ENCODE results near the gene KLF11. TPM values are rescaled to one million over a fixed set of nuclear protein-coding genes. Genes with fewer than 3 reads are reported as not detected.

Gene KLF11
- polyA plus RNA-seq, 1 of the 3 experiments (the other 2 are of a cell fraction) = 9.5 TPM

- DNase-seq = no peak
- WGBS (ENCODE audit: low lambda C conversion rate) = 22% methylated on average over 5 of the region's 5 CpGs
These were observed 39.7 kb downstream of the KLF11 start for GRCh38 chr2:10083046-10083445.

GRCh38 chr2:10083692-10084211 lies 40.4 kb downstream of the KLF11 start:
- H3K27me3 ChIP-seq (ENCODE audit: insufficient read depth) = peaks cover 31% of the 10 kb centered on the region

More at GRCh38 chr2:10083046-10083445, 39.7 kb downstream of the KLF11 start:
- no peaks in the 10 kb centered on the region; a peak in 1 of 4 replicates for H3K4me1 ChIP-seq (ENCODE audit: control insufficient read depth in 1 of 2, insufficient read depth in 2 of 2, low read depth in 1 of 2, low read length in 1 of 2)
- no peaks in the 10 kb centered on the region for H4K20me1 ChIP-seq (ENCODE audit: insufficient read depth)
- H3K4me3 ChIP-seq (ENCODE audit: low read depth in 2 of 2, low read length in 1 of 2) = no peak overlapping the region
- H3K79me2 ChIP-seq (ENCODE audit: insufficient read depth) = no peaks in the 10 kb centered on the region
- H3K36me3 ChIP-seq (replicated peaks in 1 of 2; ENCODE audit: control insufficient read depth in 1 of 2, insufficient read depth in 2 of 2, low read length in 1 of 2) = no peaks in the 10 kb centered on the region
- peaks cover 36% of the 10 kb centered on the region for H3K27me3 ChIP-seq (ENCODE audit: insufficient read depth)
- no peaks in the 10 kb centered on the region for H3K9me3 ChIP-seq
- H3K4me2 ChIP-seq = peak overlapping the region; percentile 32; the same call in 1 of the 2 replicates
- no peak overlapping the region for H3K27ac ChIP-seq (ENCODE audit: low read depth in 2 of 2, low read length in 1 of 2)
- POLR2A ChIA-PET = no interaction called here
- H3K9ac ChIP-seq = no peak overlapping the region
- no peak overlapping the region for H2AFZ ChIP-seq (ENCODE audit: low read depth)
- TF ChIP-seq TCF12 (IDR thresholded peaks at IDR 0.05) (peak; percentile 57), TAF1 (IDR thresholded peaks at IDR 0.05; ENCODE audit: borderline replicate concordance, low read depth, low read length) (no peak), EZH2phosphoT487 (IDR thresholded peaks at IDR 0.05; ENCODE audit: borderline replicate concordance, low read depth) (no peak), USF1 (IDR thresholded peaks at IDR 0.05; ENCODE audit: borderline replicate concordance, low read depth) (peak; percentile 35; the same call in 1 of the 2 replicates), PBX3 (IDR thresholded peaks at IDR 0.05) (0 out of 2 replicates have a peak, but pooled peaks have one; percentile 28), YY1 (IDR thresholded peaks at IDR 0.05; ENCODE audit: low read depth) (no peak)
- CTCF ChIA-PET = interaction anchor here (0.8 to 36.2 kb wide), 8 partner anchors 6 to 353 kb away, joined by 3 to 946 read pairs (median 7); partner anchors contain the start of gene CYS1
- no peaks in the 10 kb centered on the region for H3K9me2 ChIP-seq
- H3F3A ChIP-seq (replicated peaks; ENCODE audit: insufficient read depth) = peaks cover 10% of the 10 kb centered on the region

More at GRCh38 chr2:10083692-10084211, 40.4 kb downstream of the KLF11 start:
- no peak overlapping the region for H3K27ac ChIP-seq (ENCODE audit: low read depth in 2 of 2, low read length in 1 of 2)
- H2AFZ ChIP-seq (ENCODE audit: low read depth) = no peak overlapping the region
- CTCF ChIA-PET = interaction anchor here (1.4 to 36.2 kb wide), 5 partner anchors 7 to 351 kb away, joined by 5 to 946 read pairs (median 10); partner anchors contain the start of gene CYS1
- H3K4me2 ChIP-seq = 0 out of 2 replicates have a peak overlapping the region, but pooled peaks have one; percentile 32
- no peaks in the 10 kb centered on the region for H3K36me3 ChIP-seq (replicated peaks in 1 of 2; ENCODE audit: control insufficient read depth in 1 of 2, insufficient read depth in 2 of 2, low read length in 1 of 2)
- H3F3A ChIP-seq (replicated peaks; ENCODE audit: insufficient read depth) = peaks cover 10% of the 10 kb centered on the region
- H3K4me1 ChIP-seq (ENCODE audit: control insufficient read depth in 1 of 2, insufficient read depth in 2 of 2, low read depth in 1 of 2, low read length in 1 of 2) = no peaks in the 10 kb centered on the region; a peak in 1 of 4 replicates
- TF ChIP-seq GABPA (IDR thresholded peaks at IDR 0.05; ENCODE audit: low read depth) (no peak), REST (IDR thresholded peaks at IDR 0.05; ENCODE audit: low read depth, low read length) (0 out of 2 replicates have a peak, but pooled peaks have one; percentile 15)
- no peak overlapping the region for H3K4me3 ChIP-seq (ENCODE audit: low read depth in 2 of 2, low read length in 1 of 2)
- 80% methylated on average over 13 of the region's 13 CpGs for WGBS (ENCODE audit: low lambda C conversion rate)
- no peaks in the 10 kb centered on the region for H3K9me3 ChIP-seq
- no peak for DNase-seq
- no peaks in the 10 kb centered on the region for H3K79me2 ChIP-seq (ENCODE audit: insufficient read depth)
- H3K9me2 ChIP-seq = no peaks in the 10 kb centered on the region
- POLR2A ChIA-PET = no interaction called here
- H3K9ac ChIP-seq = no peak overlapping the region
- no peaks in the 10 kb centered on the region for H4K20me1 ChIP-seq (ENCODE audit: insufficient read depth)
